HG02571 (cell line): ENCODE data around the gene SLC26A5.
"Not testable (repeated sequence)": the region's sequence is repeated elsewhere in the genome, so short reads cannot be mapped to it uniquely, and the experiment has no call there.

Experiments used
- ATAC-seq: cut with Tn5 transposase; IDR thresholded peaks from one replicate; pipeline ENCODE4 v1.9.1; 2021; ENCODE audit warnings: mild to moderate bottlenecking, moderate library complexity; ENCODE audit not compliant: unreplicated experiment

Gene SLC26A5

DNA sequence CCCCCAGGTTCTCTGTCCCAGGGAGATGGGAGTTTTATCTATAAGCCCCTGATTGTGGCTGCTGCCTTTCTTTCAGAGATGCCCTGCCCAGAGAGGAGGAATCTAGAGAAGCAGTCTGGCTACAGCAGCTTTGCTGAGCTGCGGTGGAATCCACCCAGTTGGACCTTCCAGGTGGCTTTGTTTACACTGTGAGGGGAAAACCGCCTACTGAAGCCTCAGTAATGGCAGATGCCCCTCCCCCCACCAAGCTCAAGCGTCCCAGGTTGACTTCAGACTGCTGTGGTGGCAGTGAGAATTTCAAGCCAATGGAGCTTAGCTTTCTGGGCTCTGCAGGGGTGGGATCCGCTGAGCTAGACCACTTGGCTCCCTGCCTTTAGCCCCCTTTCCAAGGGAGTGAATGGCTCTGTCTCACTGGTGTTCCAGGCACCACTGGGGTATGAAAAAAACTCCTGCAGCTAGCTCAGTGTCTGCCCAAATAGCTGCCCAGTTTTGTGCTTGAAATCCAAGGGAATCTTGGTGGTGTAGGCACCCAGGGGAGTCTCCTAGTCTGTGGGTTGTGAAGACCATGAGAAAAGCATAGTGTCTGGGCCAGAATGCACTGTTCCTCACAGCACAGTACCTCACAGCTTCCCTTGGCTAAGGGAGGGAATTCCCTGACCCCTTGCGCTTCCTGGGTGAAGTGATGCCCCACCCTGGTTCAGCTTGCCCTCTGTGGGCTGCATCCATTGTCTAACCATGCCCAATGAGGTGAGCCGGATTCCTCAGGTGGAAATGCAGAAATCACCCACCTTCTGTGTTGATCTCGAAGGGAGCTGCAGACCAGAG, 40.0 kb downstream of the SLC26A5 start:
- not testable (repeated sequence) for ATAC-seq

GRCh38 chr7:103399687-103400086, 46.3 kb downstream of the SLC26A5 start:
- not testable (repeated sequence) for ATAC-seq

- no peak for ATAC-seq
These were observed 47.4 kb downstream of the SLC26A5 start for GRCh38 chr7:103398483-103399127.

GRCh38 chr7:103396471-103396870, 49.5 kb downstream of the SLC26A5 start:
- ATAC-seq = no peak

DNA sequence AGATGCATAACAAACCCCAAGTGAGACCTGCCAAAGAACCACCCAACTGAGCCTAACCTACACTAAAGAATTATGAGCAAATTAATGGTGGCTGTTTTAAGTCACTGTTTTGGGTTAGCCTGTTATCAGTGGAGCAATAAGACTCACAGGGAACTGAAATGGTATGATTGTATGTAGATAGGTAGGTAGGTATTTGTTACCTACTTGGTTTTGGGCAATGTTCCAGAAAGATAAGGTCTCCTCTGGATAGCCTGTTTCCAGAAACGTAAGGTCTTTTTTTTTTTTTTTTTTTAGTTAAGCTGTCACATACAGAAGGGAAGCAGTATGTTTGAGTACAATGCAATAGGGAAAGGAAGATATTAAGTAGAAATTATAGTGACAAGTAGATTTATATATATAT, 50.9 kb downstream of the SLC26A5 start:
- ATAC-seq = no peak

DNA sequence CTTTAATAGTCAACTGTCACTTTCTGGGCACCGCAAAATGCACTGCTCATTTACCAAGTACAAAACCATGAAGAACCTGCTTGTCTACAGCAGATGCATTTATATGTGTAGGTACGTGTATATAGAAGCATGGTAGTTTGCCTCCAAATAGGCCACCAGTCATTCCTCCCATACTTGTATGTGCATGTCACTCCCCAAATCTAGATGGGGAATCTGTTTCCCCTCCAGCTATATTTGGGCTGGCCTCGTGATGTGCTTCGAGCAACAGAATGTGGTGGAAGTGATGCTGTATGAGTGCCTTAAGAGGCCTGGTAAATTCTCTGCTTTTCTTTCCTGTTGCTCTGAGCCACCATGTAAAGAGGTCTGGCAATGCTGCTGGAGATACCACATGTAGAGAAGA, 51.4 kb downstream of the SLC26A5 start:
- ATAC-seq = no peak

DNA sequence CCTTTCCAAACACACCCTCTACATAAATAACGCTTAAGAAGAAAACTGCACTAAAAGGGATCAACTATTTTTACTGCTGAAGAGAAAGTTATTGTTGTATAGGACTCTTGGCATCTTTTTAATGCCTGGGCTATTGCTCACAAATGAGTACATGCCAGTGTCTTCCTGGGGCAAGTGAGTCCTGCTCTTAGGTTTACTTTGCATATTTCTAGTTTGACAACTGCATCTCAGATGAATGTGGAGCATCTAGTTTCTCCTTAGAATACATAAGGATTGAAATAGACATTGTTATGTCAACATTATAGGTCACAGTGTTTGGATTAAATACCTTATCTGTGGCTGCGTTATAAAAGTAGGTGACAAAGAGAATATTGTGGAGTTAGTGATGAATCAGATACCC, 54.0 kb downstream of the SLC26A5 start:
- no peak for ATAC-seq

DNA sequence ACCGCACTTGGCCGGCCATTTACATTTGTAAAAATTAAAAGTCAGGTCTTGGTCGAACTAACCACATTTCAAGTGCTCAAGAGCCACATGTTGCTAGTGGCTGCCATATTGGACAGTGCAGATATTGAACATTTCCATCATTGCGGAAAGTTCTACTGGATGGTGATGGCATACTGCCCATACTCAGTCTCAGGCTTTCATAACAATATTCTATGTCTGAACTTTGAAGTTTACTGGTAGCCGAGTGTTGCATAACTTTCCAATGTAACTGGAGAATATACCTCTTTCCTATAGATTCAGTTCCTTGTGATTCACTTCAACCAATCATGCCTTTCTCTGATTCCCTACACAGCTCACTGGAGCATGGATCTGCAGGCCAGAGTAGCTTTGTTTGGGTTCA, 54.9 kb downstream of the SLC26A5 start:
- no peak for ATAC-seq

GRCh38 chr7:103389263-103389662, 56.7 kb downstream of the SLC26A5 start:
- no peak for ATAC-seq

DNA sequence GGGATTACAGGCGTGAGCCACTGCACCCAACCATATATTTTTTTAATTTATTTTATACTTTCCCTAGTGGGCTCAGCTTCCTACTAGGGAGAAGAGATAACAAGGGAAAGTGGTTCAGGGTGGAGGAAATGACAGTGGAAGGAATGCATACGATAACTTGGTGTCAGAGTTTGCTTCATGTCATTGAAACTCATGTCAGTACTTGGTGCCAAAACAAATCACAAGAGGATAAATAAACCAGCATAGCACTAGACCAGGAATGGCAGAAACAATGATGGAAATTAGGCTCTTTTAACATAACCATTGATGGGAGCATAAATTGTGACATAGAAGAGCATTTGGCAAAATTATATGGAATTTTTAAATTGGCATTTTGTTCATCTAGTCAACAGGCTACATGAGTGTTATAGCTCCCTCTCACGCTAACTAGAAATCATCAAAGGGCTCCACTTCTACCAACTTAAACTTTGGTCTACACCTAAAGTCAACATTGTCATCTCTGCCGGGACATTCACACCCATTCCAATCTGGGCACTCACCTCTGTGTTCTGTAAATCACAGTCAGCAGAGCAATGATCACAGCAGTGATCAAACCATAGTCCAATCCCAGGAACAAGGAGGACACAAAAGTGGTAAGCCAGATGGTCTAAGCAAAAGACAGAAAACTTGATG, 57.4 kb downstream of the SLC26A5 start:
- no peak for ATAC-seq

GRCh38 chr7:103387242-103387641, 58.8 kb downstream of the SLC26A5 start:
- ATAC-seq = no peak

- no peak for ATAC-seq
These were observed 64.0 kb downstream of the SLC26A5 start for GRCh38 chr7:103382032-103382402.

DNA sequence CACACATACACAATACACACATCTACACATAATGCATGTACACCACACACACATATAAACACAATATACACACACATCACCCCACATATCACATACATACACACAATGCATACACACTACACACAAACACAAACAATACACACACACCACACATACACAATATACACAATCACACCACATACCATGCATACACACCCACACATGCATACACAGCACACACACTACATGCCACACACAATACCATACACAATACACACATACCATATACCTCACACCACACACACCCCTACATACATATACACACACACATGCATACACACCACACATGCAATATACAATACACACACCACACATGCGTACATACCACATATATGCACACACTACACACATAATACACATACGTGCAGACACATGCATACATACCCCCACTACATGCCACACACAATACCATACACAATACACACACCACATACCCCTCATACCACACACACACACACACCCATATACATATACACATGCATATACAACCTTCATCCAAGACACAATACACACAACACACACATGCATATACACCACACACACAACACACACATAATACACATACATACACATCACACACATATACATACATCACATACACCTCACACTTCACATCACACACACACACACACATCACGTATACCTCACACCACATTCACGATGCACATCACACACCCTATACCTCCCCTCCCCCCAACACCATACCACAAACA, 64.6 kb downstream of the SLC26A5 start:
- ATAC-seq = no peak

DNA sequence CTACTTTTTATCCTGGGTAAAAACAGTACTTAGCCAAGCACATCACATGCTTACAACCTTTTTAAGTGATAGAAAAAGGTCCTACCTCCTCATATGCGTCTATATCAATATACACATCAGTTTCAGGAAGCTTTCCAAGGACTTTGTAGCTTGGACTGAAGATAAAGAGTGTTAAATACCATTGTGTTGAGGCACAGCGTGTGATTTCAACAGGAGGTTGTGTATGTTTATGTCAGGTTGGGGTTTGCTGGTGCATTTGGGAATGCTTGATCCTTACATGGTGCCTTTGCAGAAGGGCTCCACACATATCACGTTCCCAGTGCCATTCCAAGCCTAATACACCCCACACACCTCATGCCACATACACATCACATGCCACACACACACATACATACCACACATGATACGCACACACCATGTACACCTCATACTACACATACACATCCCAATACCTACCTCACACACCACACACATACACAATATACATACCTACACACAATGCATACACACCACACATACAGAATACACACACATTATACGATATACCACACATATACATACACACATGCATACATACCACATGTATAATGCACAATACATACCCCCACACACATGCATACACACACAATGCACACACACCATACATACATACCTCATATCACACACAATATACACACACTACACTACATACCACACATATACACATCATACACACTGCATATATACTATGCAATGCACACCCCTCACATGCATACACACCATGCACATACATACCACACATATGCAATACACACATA, 65.4 kb downstream of the SLC26A5 start:
- no peak for ATAC-seq

GRCh38 chr7:103379270-103379975, 66.6 kb downstream of the SLC26A5 start:
- ATAC-seq = no peak

DNA sequence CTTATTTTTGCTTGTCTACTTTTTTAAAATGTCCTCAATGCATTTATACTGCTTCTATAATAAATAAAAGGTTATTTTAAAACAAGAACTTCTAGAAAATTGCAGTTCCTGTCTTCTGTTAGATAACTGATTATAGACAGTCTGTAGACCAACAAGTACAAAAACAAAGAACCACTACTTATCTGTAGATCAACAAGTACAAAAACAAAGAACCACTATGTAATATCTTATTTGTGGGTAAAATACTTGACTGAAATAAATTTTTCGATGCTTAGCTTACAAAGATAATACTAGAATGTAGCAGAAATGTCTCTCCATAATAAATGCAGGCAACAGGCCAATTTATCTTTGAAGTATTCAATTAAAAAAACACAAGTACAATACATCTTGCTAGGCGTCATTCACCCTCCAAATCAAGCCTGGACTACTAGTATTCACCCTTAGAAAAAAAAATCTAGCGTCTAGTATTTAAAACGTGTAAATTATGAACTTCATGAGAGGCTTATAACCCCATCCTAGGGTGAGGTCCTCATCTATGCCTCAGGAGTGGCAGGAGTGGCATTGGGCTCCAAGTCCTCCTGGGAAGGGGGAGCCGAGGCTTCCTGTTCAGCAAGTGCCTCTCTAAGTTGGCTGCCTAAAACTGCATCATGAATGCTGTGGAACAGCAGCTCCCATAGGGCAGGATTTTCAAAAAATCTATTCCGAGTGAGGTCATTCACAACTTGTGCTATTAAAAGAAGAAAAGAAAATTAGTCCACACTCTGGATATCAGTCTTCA, 72.0 kb downstream of the SLC26A5 start:
- ATAC-seq = no peak

GRCh38 chr7:103369432-103369831, 76.6 kb downstream of the SLC26A5 start:
- ATAC-seq = no peak

GRCh38 chr7:103349805-103350204, 96.2 kb downstream of the SLC26A5 start:
- ATAC-seq = no peak

DNA sequence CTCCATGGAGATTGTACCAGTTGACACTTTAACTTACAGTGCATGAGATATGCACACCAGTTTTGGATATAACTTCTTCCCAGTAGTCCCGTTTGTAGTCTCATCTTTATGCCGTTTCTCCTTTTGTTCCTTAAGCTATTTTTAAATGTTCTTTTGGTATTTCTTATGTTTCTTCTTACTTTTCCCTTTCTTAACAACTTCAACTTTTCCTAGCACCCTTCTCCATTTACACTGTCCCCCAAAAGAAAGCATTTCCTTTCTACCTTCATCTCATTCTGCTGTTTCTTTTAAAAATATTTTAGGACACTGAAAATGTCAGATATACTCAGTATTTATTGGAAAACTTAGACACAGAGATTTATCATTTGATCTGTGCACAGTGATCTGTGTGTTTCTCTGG, 97.0 kb downstream of the SLC26A5 start:
- ATAC-seq = no peak
